NB4 (cell line): ENCODE data around the gene SMARCE1.

ENCODE experiments used
- CTCF ChIP-seq: IDR thresholded peaks from one replicate; pipeline ENCODE4 v1.5.1; 2012; ENCODE audit warnings: low read depth, low read length
- POLR2A ChIP-seq: IDR thresholded peaks from 2 replicates; pipeline ENCODE4 v1.6.1; 2011; ENCODE audit warnings: mild to moderate bottlenecking; ENCODE audit not compliant: insufficient read length; ENCODE audit errors: extremely low read depth

- no peak for TF ChIP-seq CTCF
- no peak for TF ChIP-seq POLR2A
Measured at GRCh38 chr17:40579471-40579870, 68.1 kb downstream of the SMARCE1 start.
